Fibroblast of peridontal ligament (primary cell): ENCODE results near the gene ZNF732.
"Not testable (repeated sequence)": the region's sequence is repeated elsewhere in the genome, so short reads cannot be mapped to it uniquely, and the experiment has no call there.

Source experiments
- DNase-seq: peaks from one replicate; pipeline ENCODE4 v3.0.0-alpha.2; 2010; ENCODE audit errors: extremely low read depth

ZNF732 gene

DNA sequence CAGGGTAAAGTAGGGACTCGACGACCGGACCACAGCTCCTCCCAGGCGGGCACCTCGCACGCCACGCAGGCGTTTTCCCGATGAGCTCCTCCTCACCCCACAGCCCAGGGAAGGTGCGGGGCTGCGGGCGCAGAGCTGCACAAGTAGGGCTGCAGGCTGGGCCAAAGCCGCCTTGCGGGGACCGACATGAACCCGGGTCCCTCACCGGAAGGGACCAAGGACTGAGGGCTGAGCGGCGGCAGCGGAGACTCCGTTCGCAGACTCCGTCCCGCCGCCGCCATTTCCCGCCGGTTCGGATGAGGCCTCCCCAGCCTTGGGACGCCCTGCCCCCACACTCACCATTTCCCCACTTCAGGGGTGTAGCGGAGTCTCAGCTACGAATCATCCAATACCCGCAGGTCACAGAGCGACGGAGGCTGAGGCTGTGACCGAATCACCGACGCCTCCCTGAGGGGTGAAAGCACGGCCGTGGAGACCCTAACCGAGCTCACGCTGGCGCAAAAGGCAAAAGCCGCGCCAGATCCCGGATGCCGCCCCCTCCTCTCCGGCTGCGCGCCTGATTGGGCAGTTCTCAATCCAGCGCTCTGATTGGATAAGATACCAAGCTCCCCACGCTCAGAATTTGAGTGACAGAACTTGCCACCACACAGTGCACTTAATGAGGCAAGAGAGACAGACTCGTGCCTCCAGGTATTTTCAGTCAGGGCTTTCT is at the start of gene ZNF732:
Gene ZNF732, minus strand, starts transcription at position 506 of the 712 bp plus-strand sequence. Its CDS starts 164 bp downstream, at position 342.
- DNase-seq, result peak; percentile 59

DNA sequence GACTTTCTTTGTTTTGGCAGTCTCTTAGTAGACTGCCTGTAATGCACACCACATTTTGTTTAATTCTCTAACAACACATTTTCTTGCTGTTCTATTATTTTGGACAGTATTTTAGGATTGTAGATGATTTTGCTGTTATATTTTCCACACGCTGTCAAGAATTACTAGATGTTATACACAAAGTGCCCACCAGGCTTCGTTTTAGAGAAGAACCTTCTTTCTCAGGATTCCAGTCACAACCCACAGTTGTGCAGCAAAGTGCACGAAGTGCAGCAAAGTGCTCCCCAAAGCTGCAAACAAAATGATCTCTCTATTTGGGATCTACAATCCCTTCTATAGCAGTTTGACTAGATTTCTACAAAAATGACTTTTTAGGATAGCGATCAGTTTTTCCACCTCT is 34.7 kb upstream of the ZNF732 start:
- no peak for DNase-seq

DNA sequence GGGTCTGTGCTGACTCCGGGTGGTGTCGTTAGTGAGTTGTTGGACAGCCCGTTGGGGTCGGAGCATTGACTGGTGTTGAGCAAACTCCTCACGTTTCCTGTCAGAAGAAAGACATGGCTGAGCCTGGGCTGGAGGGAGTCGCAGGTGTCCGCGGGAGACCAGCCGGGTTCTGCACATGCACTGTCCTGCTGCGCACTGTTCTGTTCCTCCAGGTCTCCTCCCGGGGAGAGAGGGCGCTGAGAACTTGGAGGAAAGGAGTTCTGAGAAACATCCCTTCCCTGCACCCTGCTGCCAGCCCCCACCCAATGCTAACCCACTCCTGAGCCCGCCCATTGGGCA is 33.5 kb upstream of the ZNF732 start:
- no peak for DNase-seq

DNA sequence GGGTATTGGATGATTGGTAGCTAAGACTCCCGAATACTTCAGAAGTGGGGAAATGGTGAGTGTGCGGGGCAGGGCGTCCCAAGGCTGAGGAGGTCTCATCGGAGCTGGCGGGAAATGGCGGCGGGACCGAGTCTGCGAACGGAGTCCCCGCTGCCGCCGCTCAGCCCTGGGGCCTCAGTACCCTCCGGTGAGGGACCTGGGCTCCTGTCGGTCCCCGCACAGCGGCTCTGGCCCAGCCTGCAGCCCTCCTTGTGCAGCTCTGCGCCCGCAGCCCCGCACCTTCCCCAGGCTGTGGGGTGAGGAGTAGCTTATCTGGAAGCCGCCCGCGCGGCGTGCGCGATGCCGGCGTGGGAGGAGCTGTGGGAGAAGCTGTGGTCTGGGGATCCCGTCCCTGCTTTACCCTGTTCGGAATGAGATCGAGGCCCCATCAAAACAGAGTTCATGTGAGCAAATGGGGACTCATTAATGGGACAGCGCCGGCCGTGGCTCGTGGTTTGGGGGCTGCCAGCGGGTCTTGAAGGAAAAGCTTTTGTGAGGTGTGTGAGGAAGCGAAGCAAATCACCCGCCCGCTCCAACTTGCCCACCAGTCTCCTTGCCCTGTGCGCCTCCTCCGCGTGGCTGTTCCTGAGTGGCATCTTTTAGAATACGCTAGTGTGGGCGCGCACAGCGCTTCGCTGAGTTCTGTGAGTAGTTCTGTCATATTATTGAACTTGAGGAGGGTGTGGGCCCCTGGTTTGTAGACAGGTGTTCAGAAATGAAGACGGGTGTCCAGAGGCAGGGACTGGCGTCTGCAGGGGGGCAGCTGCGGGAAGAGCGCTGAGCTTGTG is 32.9 kb upstream of the ZNF732 start:
- peak; percentile 43 for DNase-seq

DNA sequence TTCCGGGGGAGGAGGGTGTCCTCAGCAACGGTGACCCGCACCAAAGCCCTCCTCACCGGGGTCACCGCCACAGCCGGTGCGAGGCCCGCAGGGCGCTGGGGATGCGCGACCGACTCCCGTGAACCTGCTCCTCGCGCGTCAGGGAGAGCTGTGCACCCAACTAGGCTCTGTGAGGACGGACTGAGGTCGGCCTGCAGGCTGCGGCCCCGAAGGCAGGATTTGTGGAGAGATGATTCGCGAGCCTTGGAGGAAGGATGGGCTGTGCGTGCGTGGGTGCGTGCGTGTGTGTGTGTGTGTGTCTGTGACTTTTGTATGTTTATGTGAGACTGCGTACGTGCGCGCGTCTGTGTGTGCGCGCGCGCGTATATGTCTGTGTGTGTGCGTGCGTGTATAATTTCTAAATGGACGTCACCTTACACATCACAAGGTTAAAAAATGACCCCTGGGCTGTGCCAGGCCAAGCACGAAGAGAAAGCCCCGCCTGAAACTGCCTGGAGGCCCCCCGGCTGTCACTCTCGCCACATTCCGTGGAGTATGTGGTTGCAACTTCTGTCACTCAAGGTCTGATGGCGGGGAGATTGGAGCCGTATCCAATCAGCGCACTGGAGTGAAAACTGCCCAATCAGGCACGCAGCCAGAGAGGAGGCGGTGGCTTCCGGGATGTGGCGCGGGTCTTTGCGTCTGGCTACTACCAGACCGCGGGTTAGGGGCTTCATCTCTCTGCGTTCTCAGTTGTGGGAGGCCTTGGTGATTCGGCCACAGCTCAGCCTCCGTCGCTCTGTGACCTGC is 32.1 kb upstream of the ZNF732 start, which contains the start of gene ZNF141:
Gene ZNF141, plus strand, starts transcription at position 672 of the 789 bp plus-strand sequence. CDS start 170 bp downstream, outside the sequence.
- DNase-seq, result peak; percentile 99

DNA sequence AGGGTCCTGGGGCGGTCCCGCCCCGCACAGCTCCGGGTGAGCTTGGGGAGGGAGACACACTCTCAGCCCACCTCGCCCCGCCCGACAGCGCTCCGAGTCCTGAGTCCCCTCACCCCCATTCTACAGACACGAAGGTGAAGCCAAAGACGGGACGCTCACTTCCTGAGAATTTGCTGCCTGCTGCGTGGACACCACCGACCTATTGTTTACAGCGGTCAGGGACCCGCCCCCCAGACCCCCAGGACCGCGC is 31.5 kb upstream of the ZNF732 start:
- no peak for DNase-seq

DNA sequence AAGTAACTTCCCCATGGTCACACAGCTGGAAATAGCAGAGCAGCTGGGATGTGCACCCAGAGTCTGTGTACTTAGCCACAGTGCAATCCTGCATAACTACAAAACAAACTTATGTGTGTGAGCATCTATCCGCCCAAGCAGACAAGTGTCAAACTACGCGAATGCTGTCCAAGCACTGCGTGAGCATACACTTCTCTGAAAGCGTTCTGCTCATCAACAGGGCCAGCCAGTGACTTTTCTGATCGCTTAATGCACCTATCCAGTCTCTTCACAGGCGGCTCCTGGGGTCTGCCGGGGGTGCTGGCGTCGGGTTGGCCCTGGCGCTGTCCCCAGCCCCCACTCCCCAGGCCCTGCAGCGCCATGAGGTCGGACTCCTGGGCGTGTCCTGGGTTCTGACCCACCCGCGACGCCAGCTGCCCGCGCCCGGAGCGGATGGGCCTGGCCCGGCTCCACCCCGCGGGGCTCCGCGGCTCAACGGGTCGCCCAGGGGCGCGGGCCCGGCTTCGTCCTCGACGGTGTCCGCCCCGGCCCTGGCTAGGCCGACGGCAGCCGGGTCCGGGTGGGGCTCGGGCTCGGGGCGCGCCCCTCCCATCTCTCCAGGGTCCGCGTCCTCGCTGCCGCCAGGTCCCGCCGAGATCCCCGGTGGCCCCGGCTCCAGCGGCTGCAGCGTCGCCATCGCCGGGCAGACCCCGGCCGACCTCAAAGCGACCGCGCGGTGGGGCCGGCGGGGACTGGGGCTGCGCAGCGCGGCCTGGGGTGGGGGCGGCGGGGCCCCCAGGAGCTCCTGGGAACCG is 31.0 kb upstream of the ZNF732 start:
- no peak for DNase-seq

DNA sequence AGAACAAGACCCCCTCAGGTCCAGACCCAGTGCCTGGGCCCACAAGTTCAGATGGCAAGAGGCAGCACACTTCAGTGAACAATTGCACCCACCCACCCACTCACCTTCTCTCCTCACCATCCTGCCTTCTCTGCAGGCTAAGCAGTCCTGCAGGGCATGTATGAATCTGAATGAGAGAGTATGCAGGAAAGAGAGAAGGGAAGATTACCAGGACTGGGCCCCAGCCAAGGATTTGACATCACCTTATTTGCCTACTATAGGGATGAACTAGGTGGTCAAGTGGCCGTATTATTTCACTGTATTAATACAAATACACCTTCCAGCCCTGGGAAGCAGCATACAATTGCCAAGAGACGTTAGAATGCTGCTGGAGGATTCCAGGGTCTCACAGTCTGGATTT is 30.2 kb upstream of the ZNF732 start:
- no peak for DNase-seq

DNA sequence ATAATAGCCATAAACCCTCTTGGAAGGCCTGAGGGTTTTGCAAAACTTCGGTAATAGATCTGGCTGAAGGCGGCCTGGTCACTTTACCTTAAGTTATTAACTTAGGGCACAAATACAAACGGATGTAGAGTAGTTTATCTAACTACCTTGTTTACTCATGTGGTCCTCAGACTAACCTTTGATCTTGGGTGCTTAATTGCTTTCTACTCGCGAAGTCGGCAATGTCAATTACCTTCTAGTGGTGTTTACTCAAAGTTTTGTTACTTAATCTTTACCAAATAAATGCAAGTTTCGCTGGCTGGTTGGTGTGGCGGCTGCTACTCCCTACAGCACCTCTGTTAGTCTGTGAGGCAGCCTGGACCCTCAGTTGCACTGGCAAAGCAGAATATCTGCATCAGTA is 23.5 kb upstream of the ZNF732 start:
- DNase-seq, result no peak

DNA sequence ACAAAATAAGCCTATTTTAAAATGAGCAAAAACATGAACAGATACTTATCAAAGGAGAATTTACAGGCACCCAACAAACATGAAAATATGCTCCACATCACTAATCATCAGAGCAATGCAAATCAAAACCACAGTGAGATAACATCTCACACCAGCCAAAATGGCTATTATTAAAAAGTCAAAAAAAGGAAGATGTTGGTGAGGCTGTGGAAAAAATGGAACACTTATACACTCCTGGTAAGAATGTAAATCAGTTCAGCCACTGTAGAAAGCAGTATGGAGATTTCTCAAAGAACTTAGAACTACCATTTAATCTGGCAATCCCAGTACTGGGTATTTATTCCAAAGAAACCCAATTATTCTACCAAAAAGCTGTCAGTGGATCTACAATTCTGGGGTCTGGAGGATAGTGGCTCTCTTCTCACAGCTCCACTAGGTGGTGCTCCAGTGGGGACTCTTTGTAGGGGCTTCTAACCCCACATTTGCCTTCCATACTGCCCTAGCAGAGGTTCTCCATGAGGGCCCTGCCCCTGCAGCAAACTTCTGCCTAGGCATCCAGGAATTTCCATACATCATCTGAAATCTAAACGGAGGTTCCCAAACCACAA is 9.1 kb upstream of the ZNF732 start:
- DNase-seq, result no peak

DNA sequence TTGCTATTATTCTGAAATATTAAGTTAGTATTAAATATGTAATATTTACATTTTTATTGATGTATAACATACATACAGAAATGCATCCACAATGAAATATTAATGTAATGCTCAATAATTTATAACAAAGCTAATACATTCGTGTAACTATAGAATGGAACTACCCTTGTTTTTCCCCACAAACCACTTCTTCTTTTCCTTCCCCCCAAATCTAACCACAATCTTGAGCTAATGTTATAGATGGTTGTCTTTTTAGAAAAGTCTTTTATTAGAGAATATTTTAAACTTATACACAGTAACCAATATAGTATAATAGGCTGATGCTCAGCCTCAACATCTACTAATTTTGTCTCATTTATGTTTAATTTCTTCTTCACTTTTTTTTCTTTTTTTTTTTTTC is 4.5 kb upstream of the ZNF732 start:
- no peak for DNase-seq

DNA sequence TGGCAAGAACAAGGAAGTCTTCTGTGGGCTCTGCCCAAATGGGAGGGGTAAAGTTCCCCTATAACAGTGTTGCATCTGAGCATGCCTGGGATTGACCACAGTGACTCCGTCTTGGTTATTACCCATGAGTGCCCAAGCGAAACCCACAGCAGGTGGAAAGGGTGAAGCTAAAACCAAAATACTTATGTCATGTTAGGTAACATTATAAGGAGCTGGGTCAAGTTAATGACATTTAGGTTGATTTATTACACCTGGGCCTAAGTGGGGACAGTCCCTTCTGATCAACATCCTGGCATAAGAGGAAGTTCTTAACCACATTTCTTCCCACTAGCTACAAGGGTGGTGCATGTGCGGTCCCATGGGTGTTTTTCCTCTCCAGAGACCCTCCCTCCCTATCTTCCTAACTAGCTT is 1.3 kb upstream of the ZNF732 start:
- DNase-seq, result no peak

DNA sequence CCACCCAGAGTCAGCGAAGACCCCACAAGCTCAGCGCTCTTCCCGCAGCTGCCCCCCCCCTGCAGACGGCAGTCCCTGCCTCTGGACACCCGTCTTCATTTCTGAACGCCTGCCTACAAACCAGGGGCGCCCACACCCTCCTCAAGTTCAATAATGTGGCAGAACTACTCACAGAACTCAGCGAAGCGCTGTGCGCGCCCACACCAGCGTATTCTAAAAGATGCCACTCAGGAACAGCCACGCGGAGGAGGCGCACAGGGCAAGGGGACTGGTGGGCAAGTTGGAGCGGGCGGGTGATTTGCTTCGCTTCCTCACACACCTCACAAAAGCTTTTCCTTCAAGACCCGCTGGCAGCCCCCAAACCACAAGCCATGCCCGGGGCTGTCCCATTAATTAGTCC is 758 bp downstream of the ZNF732 start:
- not testable (repeated sequence) for DNase-seq

DNA sequence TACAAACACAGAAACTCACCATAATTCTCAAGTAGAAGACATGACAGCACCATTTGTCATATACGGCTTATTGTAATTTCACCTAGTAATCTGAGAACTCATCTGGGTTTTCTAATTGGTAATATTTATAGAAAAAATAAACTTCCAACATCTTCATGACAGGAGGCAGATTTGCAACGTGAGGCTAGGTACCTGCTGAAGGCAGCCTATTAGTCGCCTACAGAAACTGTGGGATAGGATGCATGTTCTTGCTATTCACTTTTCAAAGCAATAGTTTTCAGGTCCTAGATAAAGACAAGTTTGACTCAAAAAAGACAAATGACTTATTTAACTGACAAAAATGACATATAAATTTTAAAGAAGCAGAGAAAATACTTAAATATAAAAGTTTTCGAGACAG is 2.9 kb downstream of the ZNF732 start:
- DNase-seq, result no peak

DNA sequence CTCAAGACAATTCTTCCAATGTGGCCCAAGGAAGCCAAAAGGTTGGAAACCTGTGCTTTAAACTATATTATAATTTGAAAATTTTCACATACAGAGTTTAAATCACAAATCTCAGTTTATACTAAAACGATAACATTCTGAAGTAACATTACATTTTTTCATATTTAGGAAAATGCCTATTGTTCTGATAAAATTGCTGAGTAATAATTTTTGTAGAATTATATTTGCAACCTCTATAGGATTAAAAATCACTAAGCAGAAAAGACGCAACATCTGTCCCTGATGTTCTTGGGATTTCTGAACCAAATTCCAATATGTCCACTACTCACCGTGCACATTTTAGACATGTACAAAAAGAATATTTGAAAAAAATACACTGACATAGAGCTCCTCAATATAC is 10.5 kb downstream of the ZNF732 start:
- no peak for DNase-seq

DNA sequence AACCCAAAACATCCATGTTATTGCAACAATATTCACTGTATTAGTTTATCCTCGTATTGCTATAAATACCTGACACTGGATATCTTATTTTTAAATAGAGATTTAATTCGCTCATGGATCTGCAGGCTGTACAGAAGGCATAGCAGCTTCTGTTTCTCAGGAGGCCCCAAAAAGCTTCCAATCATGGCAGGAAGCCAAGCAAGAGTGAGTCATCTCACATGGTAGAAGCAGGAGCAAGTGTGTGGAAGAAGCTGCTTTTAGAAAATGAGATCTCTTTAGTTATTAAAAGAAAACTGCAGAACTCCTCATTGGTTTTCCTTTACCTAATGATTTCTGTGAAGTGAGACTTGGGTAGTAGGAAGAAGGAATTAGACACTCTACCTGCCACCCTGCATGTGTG is 16.4 kb downstream of the ZNF732 start:
- no peak for DNase-seq

DNA sequence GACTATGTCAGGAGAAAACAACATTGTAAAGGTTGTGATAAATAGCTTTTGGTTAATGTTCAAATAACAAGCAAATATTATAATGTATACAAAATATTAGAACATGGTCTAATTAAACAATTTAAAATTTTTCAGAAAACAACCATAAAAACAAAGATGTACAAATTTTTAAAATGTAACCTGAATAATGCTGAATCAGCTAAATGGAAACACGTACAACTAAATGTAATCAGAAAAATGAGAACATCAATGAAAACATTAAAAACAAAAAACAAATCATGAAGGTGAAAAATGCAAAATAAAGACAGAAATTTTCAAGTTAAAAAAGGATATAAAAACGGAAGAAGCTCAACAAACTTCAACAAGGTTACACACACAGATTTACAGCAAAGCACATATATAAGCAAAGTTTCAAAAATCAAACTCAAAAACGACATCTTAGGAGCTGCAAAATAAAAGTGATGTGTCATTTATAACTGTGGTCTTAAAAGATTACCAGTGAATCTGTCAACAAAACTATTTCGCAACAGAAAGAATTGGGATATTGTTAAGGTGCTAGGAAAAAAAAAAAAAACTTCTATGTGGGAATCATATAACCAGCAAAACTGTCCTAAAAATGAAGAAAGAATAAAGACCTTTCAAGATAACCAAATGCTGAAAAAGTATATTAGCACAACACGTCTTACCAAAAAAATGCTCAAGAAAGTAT is 31.8 kb downstream of the ZNF732 start:
- DNase-seq, result no peak

DNA sequence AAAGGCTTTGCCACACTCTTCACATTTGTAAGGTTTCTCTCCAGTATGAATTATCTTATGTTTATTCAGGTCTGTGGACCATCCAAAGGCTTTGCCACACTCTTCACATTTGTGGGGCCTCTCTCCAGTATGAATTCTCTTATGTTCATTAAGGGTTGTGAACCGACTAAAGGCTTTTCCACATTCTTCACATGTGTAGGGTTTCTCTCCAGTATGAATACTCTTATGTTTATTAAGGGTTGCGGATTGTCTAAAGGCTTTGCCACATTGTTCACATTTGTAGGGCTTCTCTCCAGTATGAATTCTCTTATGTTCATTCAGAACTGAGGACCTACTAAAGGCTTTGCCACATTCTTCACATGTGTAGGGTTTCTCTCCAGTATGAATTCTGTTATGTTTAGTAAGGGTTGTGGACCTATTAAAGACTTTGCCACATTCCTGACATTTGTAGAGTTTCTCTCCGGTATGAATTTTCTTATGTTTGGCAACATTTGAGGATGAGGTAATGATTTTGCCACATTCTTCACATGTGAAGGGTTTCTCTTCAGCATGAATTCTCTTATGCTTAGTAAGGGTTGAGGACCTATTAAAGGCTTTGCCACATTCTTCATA is 33.7 kb downstream of the ZNF732 start:
- no peak for DNase-seq

DNA sequence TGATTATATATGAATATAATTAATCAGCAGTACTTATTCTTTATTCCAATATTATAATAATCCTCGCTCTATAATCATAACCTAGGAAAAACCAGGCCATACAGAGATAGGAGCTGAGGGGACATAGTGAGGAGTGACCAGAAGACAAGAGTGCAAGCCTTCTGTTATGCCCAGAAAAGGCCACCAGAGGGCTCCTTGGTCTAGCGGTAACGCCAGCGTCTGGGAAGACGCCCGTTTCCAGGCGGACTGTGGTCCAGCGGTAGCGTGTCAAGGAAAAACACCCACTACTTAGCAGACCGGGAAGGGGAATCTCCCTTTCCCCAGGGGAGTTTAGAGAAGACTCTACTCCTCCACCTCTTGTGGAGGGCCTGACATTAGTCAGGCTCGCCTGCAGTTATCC is 46.0 kb downstream of the ZNF732 start:
- DNase-seq, result not testable (repeated sequence)

DNA sequence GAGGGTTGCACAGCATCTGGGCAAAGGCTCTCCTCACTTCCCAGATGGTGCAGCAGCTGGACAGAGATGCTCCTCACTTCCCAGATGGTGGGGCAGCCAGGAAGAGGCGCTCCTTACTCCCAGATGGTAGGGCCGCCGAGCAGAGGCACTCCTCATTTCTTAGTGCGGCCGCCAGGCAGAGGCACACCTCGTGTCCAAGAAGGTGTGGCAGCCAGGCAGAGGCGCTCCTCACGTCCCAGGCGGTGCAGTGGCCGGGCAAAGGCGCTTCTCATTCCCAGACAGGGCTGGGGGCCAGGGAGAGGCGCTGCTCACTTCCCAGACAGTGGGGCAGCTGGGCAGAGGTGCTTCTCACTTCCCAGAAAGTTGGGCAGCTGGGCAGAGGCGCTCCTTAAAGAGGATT is 48.8 kb downstream of the ZNF732 start:
- DNase-seq, result no peak
